IMR-90 (cell line): Measurements from ENCODE around the gene RBP5. TPM values are rescaled to one million over a fixed set of nuclear protein-coding genes. Genes with fewer than 3 reads are reported as not detected.

Source experiments
- ATAC-seq: fragments of 200-7000 bp; cut with Tn5 transposase; 2 replicates; pipeline ENCODE4 v1.9.1; 2020; ENCODE audit warnings: low read depth, mild to moderate bottlenecking, moderate library complexity
- BruUV-seq: library from RNA; stranded (reverse); fragments of 400-500 nt; replicated peaks from 2 replicates; lab custom pipeline; 2021; lab: Mats Ljungman, UMichigan
- CTCF ChIA-PET: fragments of 300-600 bp; formaldehyde crosslinking; extraction: SDS; loops from one replicate; lab custom pipeline; 2021; ENCODE audit warnings: antibody characterized with exemption; lab: Yijun Ruan, JAX
- POLR2A ChIA-PET: fragments of 300-600 bp; sonication (Branson Sonifier 250); formaldehyde crosslinking; loops from one replicate; lab custom pipeline; 2022; ENCODE audit warnings: antibody characterized with exemption; ENCODE audit not compliant: unreplicated experiment; lab: Charles Lee
- DNase-seq: peaks from one replicate; pipeline ENCODE4 v3.0.0; 2013
- H2AFZ ChIP-seq: replicated peaks from 2 replicates; pipeline ENCODE3; 2013; ENCODE audit warnings: low read length, mild to moderate bottlenecking; ENCODE audit not compliant: poor library complexity
- H2AK5ac ChIP-seq: 2 replicates; pipeline ENCODE4 v1.6.1; 2013; ENCODE audit warnings: low read depth, low read length, inconsistent platforms
- H2AK9ac ChIP-seq: replicated peaks from 2 replicates; pipeline ENCODE3; 2013; ENCODE audit warnings: mild to moderate bottlenecking, low read depth, low read length, moderate library complexity; ENCODE audit not compliant: poor library complexity
- H2BK120ac ChIP-seq: 2 replicates; pipeline ENCODE4 v1.6.1; 2013; ENCODE audit warnings: low read depth, low read length, inconsistent platforms
- H2BK15ac ChIP-seq: 3 replicates; pipeline ENCODE4 v1.6.1; 2013; ENCODE audit warnings: low read depth, low read length, inconsistent platforms
- H2BK20ac ChIP-seq: 2 replicates; pipeline ENCODE4 v1.6.1; 2013; ENCODE audit warnings: low read depth, mild to moderate bottlenecking, inconsistent platforms, low read length, moderate library complexity
- H2BK5ac ChIP-seq: 2 replicates; pipeline ENCODE4 v1.6.1; 2013; ENCODE audit warnings: mild to moderate bottlenecking, low read depth, low read length, inconsistent platforms; ENCODE audit not compliant: poor library complexity, severe bottlenecking
- H3K14ac ChIP-seq: replicated peaks from 2 replicates; pipeline ENCODE4 v1.6.1; 2013; ENCODE audit warnings: low read depth, low read length, inconsistent platforms
- H3K18ac ChIP-seq: 2 replicates; pipeline ENCODE4 v1.6.1; 2013; ENCODE audit warnings: low read depth, low read length, control low read depth
- H3K23ac ChIP-seq: 2 replicates; pipeline ENCODE4 v1.6.1; 2013; ENCODE audit warnings: low read depth, low read length, inconsistent platforms
- H3K27ac ChIP-seq: 2 replicates; pipeline ENCODE4 v1.5.1; 2013; ENCODE audit warnings: mild to moderate bottlenecking, control low read depth, low read length; ENCODE audit not compliant: insufficient read depth
- H3K27me3 ChIP-seq: 2 replicates; pipeline ENCODE4 v1.6.1; 2013; ENCODE audit warnings: low read length; ENCODE audit not compliant: control insufficient read depth, insufficient read depth
- H3K36me3 ChIP-seq: 2 replicates; pipeline ENCODE4 v1.6.1; 2013; ENCODE audit warnings: low read length, mixed read lengths; ENCODE audit not compliant: control insufficient read depth, insufficient read depth
- H3K4ac ChIP-seq: 2 replicates; pipeline ENCODE4 v1.6.1; 2013; ENCODE audit warnings: low read depth, low read length, inconsistent platforms
- H3K4me1 ChIP-seq: 2 replicates; pipeline ENCODE4 v1.6.1; 2013; ENCODE audit warnings: low read length, mixed read lengths; ENCODE audit not compliant: control insufficient read depth, insufficient read depth
- H3K4me2 ChIP-seq: 2 replicates; pipeline ENCODE4 v1.6.1; 2013; ENCODE audit warnings: low read depth, mild to moderate bottlenecking, control low read depth, low read length, moderate library complexity
- H3K4me3 ChIP-seq: 2 replicates; pipeline ENCODE4 v1.5.1; 2013; ENCODE audit warnings: low read depth, mild to moderate bottlenecking, control low read depth, low read length, moderate library complexity; ENCODE audit not compliant: insufficient read depth
- H3K56ac ChIP-seq: 2 replicates; pipeline ENCODE4 v1.6.1; 2013; ENCODE audit warnings: low read length, inconsistent platforms; ENCODE audit not compliant: insufficient read depth; ENCODE audit errors: extremely low read depth
- H3K79me1 ChIP-seq, 2 experiments: 2 replicates each; pipeline ENCODE4 v1.6.1; 2013; ENCODE audit warnings: low read length in 2 of 2, inconsistent platforms in 1 of 2, low read depth in 1 of 2
- H3K9ac ChIP-seq: 2 replicates; pipeline ENCODE4 v1.6.1; 2013; ENCODE audit warnings: low read depth, low read length, control low read depth
- H3K9me1 ChIP-seq: 2 replicates; pipeline ENCODE4 v1.6.1; 2013; ENCODE audit warnings: low read length, inconsistent platforms; ENCODE audit not compliant: insufficient read depth
- H3K9me3 ChIP-seq: 2 replicates; pipeline ENCODE4 v1.6.1; 2013; ENCODE audit warnings: low read length; ENCODE audit not compliant: control insufficient read depth, insufficient read depth
- H4K20me1 ChIP-seq: 2 replicates; pipeline ENCODE4 v1.6.1; 2013; ENCODE audit warnings: low read length, inconsistent platforms; ENCODE audit not compliant: insufficient read depth
- H4K5ac ChIP-seq: 2 replicates; pipeline ENCODE4 v1.6.1; 2013; ENCODE audit warnings: mild to moderate bottlenecking, low read depth, low read length, control low read depth
- H4K8ac ChIP-seq, 2 experiments: 2 replicates each; pipeline ENCODE4 v1.6.1; 2013; ENCODE audit warnings: low read depth in 2 of 2, low read length in 2 of 2, control low read depth in 1 of 2, inconsistent platforms in 1 of 2
- H4K91ac ChIP-seq: 2 replicates; pipeline ENCODE4 v1.6.1; 2013; ENCODE audit warnings: low read depth, low read length, inconsistent platforms; ENCODE audit not compliant: insufficient read depth
- CEBPB ChIP-seq: IDR thresholded peaks from 2 replicates; pipeline ENCODE4 v1.6.1; 2012; ENCODE audit warnings: low read depth, low read length, improper control_type of control experiment
- MAFK ChIP-seq: IDR thresholded peaks from 2 replicates; pipeline ENCODE4 v1.6.1; 2012; ENCODE audit warnings: low read depth, low read length, improper control_type of control experiment
- MAZ ChIP-seq: IDR thresholded peaks from 2 replicates; pipeline ENCODE4 v1.6.1; 2012; ENCODE audit warnings: low read depth, mild to moderate bottlenecking, low read length, improper control_type of control experiment, moderate library complexity, borderline replicate concordance
- NFE2L2 ChIP-seq: fragments of 150-350 bp; IDR thresholded peaks from 2 replicates; pipeline ENCODE4 v1.6.1; 2016; ENCODE audit warnings: low read depth, mild to moderate bottlenecking, low read length
- POLR2A ChIP-seq: IDR thresholded peaks from 2 replicates; pipeline ENCODE4 v1.6.1; 2012; ENCODE audit warnings: mild to moderate bottlenecking, low read depth, low read length
- RCOR1 ChIP-seq: IDR thresholded peaks from 2 replicates; pipeline ENCODE4 v1.6.1; 2012; ENCODE audit warnings: mild to moderate bottlenecking, low read length, improper control_type of control experiment; ENCODE audit not compliant: insufficient replicate concordance
- RFX5 ChIP-seq: IDR thresholded peaks from 2 replicates; pipeline ENCODE4 v1.8.0; 2012; ENCODE audit warnings: low read depth, mild to moderate bottlenecking, low read length, moderate library complexity
- SMC3 ChIP-seq: fragments of 150-350 bp; IDR thresholded peaks from 2 replicates; pipeline ENCODE4 v1.6.1; 2016; ENCODE audit warnings: low read depth, mild to moderate bottlenecking, antibody characterized with exemption, low read length, moderate library complexity
- whole genome bisulfite sequencing, 2 experiments: methylation state at CpG; one replicate each; pipeline versions ENCODE4 v1.1.5 to v1.1.7; 2013; ENCODE audit warnings: missing lambda C conversion rate in 2 of 2; ENCODE audit not compliant: insufficient read length in 1 of 2; ENCODE audit errors: extremely low coverage in 2 of 2; 5-methylcytosine and 5-hydroxymethylcytosine counted together
- dilution Hi-C: fragments of 300-500 bp; cut with HindIII; formaldehyde crosslinking; loops from one replicate; pipeline ENCODE4 v1.14.3; 2018; ENCODE audit warnings: low sequenced_read_pairs; ENCODE audit not compliant: unreplicated experiment
- in situ Hi-C: fragments of 300-500 bp; cut with MboI; formaldehyde crosslinking; loops from 3 replicates; pipeline ENCODE4 v1.14.3; 2019; ENCODE audit warnings: low sequenced_read_pairs, inconsistent platforms, mixed read lengths
- intact Hi-C: fragments of 100-400 bp; cut with micrococcal nuclease; formaldehyde crosslinking; loops from 2 replicates; pipeline ENCODE4 v1.10.0; 2022
- polyA plus RNA-seq, 3 experiments: library from polyadenylated mRNA; depleted of rRNA; stranded (reverse); fragments of >200 nt; gene quantifications; 2 replicates each; pipeline ENCODE4 v1.2.3, GENCODE V29; 2012; ENCODE audit warnings: low replicate concordance in 1 of 3
- total RNA-seq: library from RNA; depleted of rRNA; stranded (reverse); fragments of >200 nt; gene quantifications from 2 replicates; pipeline ENCODE4 v1.2.3, GENCODE V29; 2012
- TF ChIP-seq, protein P1 (sequence below): fragments of 150-350 bp; IDR thresholded peaks from 2 replicates; pipeline ENCODE4 v1.6.1; 2016; ENCODE audit warnings: low read depth, mild to moderate bottlenecking, low read length, moderate library complexity, borderline replicate concordance

Gene RBP5
- total and polyA plus RNA-seq, 2 of the 4 experiments (the other 2 are of a cell fraction) = 0.15 TPM; not detected in 1

GRCh38 chr12:7113389-7113871, 15.3 kb downstream of the RBP5 start (continued):
- TF ChIP-seq SMC3 = peak; percentile 68

DNA sequence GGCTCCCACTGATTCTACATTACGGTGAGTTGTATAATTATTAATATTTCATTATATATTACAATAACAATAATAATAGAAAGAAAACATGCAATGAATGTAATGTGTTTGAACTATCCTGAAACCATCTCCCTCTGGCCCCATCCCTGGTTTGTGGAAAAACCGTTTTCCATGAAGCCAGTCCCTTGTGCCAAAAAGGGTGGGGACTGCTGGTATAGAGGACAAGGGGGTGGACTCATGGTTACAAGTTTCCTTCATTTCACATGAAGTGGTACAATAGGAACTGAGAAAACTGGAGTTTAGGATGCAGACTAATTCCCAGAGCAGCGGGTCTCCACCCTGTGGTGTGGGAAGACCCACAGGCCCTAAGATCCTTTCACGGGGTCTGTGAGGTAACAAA, 16.6 kb downstream of the RBP5 start:
- peaks cover 19 to 43% of the 10 kb centered on the region in 2 experiments; a peak in 3 of 4 replicates for H3K79me1 ChIP-seq
- H3K36me3 ChIP-seq = peaks cover 24% of the 10 kb centered on the region
- H2BK120ac ChIP-seq = no peak overlapping the region
- H3K9me3 ChIP-seq = no peaks in the 10 kb centered on the region
- H3K9me1 ChIP-seq = no peaks in the 10 kb centered on the region
- intact Hi-C loops = loop anchor here (5.0 kb wide), 1 partner anchor 240 kb away; the partner anchor contains the start of gene SPSB2
- peaks cover 5% of the 10 kb centered on the region; the same call in 1 of the 2 replicates for H3K4me1 ChIP-seq
- no peak overlapping the region for H2BK15ac ChIP-seq
- CTCF ChIA-PET = interaction anchor here (1.8 to 2.0 kb wide), 3 partner anchors 52 to 187 kb away, joined by 4 to 8 read pairs (median 5); partner anchors contain the start of gene C1S
- no peak overlapping the region for H2BK5ac ChIP-seq
- DNase-seq (no peak), ATAC-seq (no peak)
- no peaks in the 10 kb centered on the region for H4K20me1 ChIP-seq
- H4K91ac ChIP-seq = no peak overlapping the region
- POLR2A ChIA-PET = no interaction called here
- in situ Hi-C loops = loop anchor here (5.0 to 10.0 kb wide), 2 partner anchors 50 to 167 kb away; partner anchors contain the start of genes C12orf57, C1S and RNU7-1
- no peak overlapping the region for H3K56ac ChIP-seq
- H3K18ac ChIP-seq = no peak overlapping the region
- no peak overlapping the region for H4K8ac ChIP-seq
- no peak overlapping the region for H3K23ac ChIP-seq
- H3K9ac ChIP-seq = 0 out of 2 replicates have a peak overlapping the region, but pooled peaks have one; percentile 6
- H2AFZ ChIP-seq = no peak overlapping the region
- H3K4me3 ChIP-seq = no peak overlapping the region
- TF ChIP-seq, protein P1, sequence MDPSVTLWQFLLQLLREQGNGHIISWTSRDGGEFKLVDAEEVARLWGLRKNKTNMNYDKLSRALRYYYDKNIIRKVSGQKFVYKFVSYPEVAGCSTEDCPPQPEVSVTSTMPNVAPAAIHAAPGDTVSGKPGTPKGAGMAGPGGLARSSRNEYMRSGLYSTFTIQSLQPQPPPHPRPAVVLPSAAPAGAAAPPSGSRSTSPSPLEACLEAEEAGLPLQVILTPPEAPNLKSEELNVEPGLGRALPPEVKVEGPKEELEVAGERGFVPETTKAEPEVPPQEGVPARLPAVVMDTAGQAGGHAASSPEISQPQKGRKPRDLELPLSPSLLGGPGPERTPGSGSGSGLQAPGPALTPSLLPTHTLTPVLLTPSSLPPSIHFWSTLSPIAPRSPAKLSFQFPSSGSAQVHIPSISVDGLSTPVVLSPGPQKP = no peak
- TF ChIP-seq RFX5 = no peak
- no peak for TF ChIP-seq MAFK
- no peak for TF ChIP-seq MAZ
- TF ChIP-seq NFE2L2 = no peak
- no peak for TF ChIP-seq POLR2A
- TF ChIP-seq CEBPB = no peak
- no peak for TF ChIP-seq RCOR1
- no peak for TF ChIP-seq SMC3
- no peaks in the 10 kb centered on the region for H3K27me3 ChIP-seq
- H2AK9ac ChIP-seq = no peak overlapping the region
- no TSS peak for BruUV-seq
- H3K4ac ChIP-seq = no peak overlapping the region
- dilution Hi-C loops = no loop called here
- H2BK20ac ChIP-seq = no peak overlapping the region
- no peak overlapping the region for H3K4me2 ChIP-seq
- no peak overlapping the region for H2AK5ac ChIP-seq
- H4K5ac ChIP-seq = no peak overlapping the region
- H3K27ac ChIP-seq = no peak overlapping the region
- H3K14ac ChIP-seq = no peak overlapping the region
- no CpG with 5 or more reads among the region's 4 CpGs for WGBS, 2 experiments
